Heart right ventricle (tissue), 16 donors: Measurements from ENCODE around the gene IFNAR1. TPM values are rescaled to one million over a fixed set of nuclear protein-coding genes. Genes with fewer than 3 reads are reported as not detected.
A peak's percentile ranks its signal among the peaks of the same experiment; 100 is the strongest.

Experiments
- ATAC-seq, 8 donors: fragments of 200-7000 bp; cut with Tn5 transposase; one replicate each; pipeline ENCODE4 v1.9.1; 2020; ENCODE audit warnings: mild to moderate bottlenecking in 8 of 8, moderate library complexity in 8 of 8, moderate number of reproducible peaks in 1 of 8
- DNase-seq, 2 donors: peaks; one replicate each; pipeline ENCODE4 v3.0.0-alpha.2; 2020
- H3K27ac ChIP-seq, 10 donors: fragments of 200-600 bp; sonication (generic) in 2 of 10; one replicate each; pipeline versions ENCODE4 v1.5.0 to v1.8.0; 2020 to 2022; ENCODE audit warnings: mild to moderate bottlenecking in 3 of 10
- H3K27me3 ChIP-seq, 7 donors: fragments of 200-600 bp; one replicate each; pipeline ENCODE4 v1.8.0; 2021 to 2022; ENCODE audit warnings: mild to moderate bottlenecking in 2 of 7
- H3K36me3 ChIP-seq, 9 donors: fragments of 200-600 bp; sonication (generic) in 1 of 9; one replicate each; pipeline versions ENCODE4 v1.5.0 to v1.8.0; 2020 to 2022; ENCODE audit warnings: mild to moderate bottlenecking in 2 of 9
- H3K4me1 ChIP-seq, 9 donors: fragments of 200-600 bp; sonication (generic) in 1 of 9; one replicate each; pipeline versions ENCODE4 v1.5.0 to v1.8.0; 2020 to 2022; ENCODE audit warnings: mild to moderate bottlenecking in 4 of 9
- H3K4me3 ChIP-seq, 10 donors: fragments of 200-600 bp; sonication (generic) in 2 of 10; one replicate each; pipeline versions ENCODE4 v1.5.0 to v1.8.0; 2020 to 2022; ENCODE audit warnings: mild to moderate bottlenecking in 7 of 10, moderate library complexity in 2 of 10
- H3K9me3 ChIP-seq, 11 donors: fragments of 200-600 bp in 10 of 11; sonication (generic) in 2 of 11; one replicate each; pipeline versions ENCODE4 v1.5.0 to v1.8.0; 2013 to 2022; ENCODE audit warnings: mild to moderate bottlenecking in 2 of 11, control low read depth in 1 of 11, moderate library complexity in 1 of 11
- CTCF ChIP-seq, 9 donors: fragments of 200-600 bp; sonication (generic) in 2 of 9; IDR thresholded peaks; one replicate each; pipeline versions ENCODE4 v1.5.0 to v1.8.0; 2021 to 2022; ENCODE audit warnings: antibody characterized with exemption in 9 of 9, mild to moderate bottlenecking in 5 of 9, moderate library complexity in 1 of 9
- WGBS, 2 donors: extraction: QIAGEN DNeasy Blood & Tissue Kit; methylation state at CpG; one replicate each; pipeline ENCODE4 v1.1.7; 2013; ENCODE audit warnings: inconsistent platforms in 1 of 2; 5-methylcytosine and 5-hydroxymethylcytosine counted together
- intact Hi-C, 10 donors: fragments of 100-400 bp; cut with DNase I; formaldehyde crosslinking; loops; one replicate each; pipeline versions ENCODE4 v1.11.1 to v1.14.2; 2022
- polyA plus RNA-seq, 2 donors: library from polyadenylated mRNA; stranded (reverse); fragments of 200-250 nt; gene quantifications; one replicate each; pipeline ENCODE4 v1.2.3, GENCODE V29; 2013
- total RNA-seq, 10 donors: library from RNA; stranded (reverse); fragmentation: NEBNext Ultra II Directional in 3 of 10; extraction: Animal tissue kit (Norgen Biotek cat#: 25700) in 3 of 10; gene quantifications; one replicate each; pipeline versions ENCODE4 v1.2.1 to v1.2.4, GENCODE V29; 2021 to 2023
- donor health status: Arrhythmogenic right ventricular cardiomyopathy.
- donor health status: ischemic (EF 13 %, LVEDD 7.1; RV severe dilation, severe dysfunction).
- donor health status: healthy with polysubstance abuse.
- donor health status: DM: no; HTN: yes; CAD: no.
- donor health status: DM: no; HTN: no; CAD: no.
- donor health status: ischemic (EF 25% LVEDD 6.9; RV normal size, moderate dysfunction).
- donor health status: ischemic (EF 25% LVEDD 5.7; RV mildly dilated, moderate dysfunction).
- donor health status: healthy.
- donor health status: DM: yes; HTN: yes; CAD: no.
- donor health status: Ischemic cardiomyopathy.
- donor health status: ischemic (EF 35%, LVEDD 5.7; RV mildly dilated, moderate dysfunction).
- donor health status: nonischemic (EF 11% LVEDD 7.7; RV severe dilation, severe dysfunction).
- donor health status: DM: yes; HTN: yes; CAD: no.
- donor health status: PGD.
- donor health status: ischemic (EF 29% LVEDD 5.4; RV normal size, mild dysfunction).
- donor health status: nonischemic (EF 23%, LVEDD 6.1; RV moderate dilation, normal function).

IFNAR1 gene
- total and polyA plus RNA-seq, 12 donors, result 7.4 to 38.5 (median 23.0) TPM

GRCh38 chr21:33364830-33365229, 40.1 kb downstream of the IFNAR1 start:
- Histone ChIP-seq H3K27me3 (no peaks in the 10 kb centered on the region), H3K27ac (peak overlapping the region in 1 of 10 donors; percentile 89), H3K9me3 (peaks cover 0 to 26% (median 13%) of the 10 kb centered on the region in 11 donors), H3K4me1 (peaks cover 0 to 53% (median 23%) of the 10 kb centered on the region in 9 donors), H3K4me3 (no peak overlapping the region), H3K36me3 (no peaks in the 10 kb centered on the region)
- no peak for TF ChIP-seq CTCF (IDR thresholded peaks at IDR 0.05)
- DNase-seq, result no peak
- ATAC-seq, result no peak
- WGBS, 2 donors, result 95 to 98% methylated on average over 5 of the region's 5 CpGs
- intact Hi-C loops, result loop anchor here in 5 of 10 donors (5.0 to 10.0 kb wide), 4 partner anchors 38 to 82 kb away; no protein-coding TSS in a partner anchor

GRCh38 chr21:33367309-33367973, 42.7 kb downstream of the IFNAR1 start:
- intact Hi-C loops, result loop anchor here in 2 of 10 donors (10.0 kb wide), 1 partner anchor 77 kb away; no protein-coding TSS in a partner anchor
- ATAC-seq (no peak), DNase-seq (no peak)
- H3K4me3 ChIP-seq, result no peak overlapping the region
- peaks cover 0 to 34% (median 1%) of the 10 kb centered on the region in 9 donors for H3K4me1 ChIP-seq
- no peak for TF ChIP-seq CTCF (IDR thresholded peaks at IDR 0.05)
- H3K27ac ChIP-seq, result no peak overlapping the region
- peaks cover 0 to 31% (median 13%) of the 10 kb centered on the region in 11 donors for H3K9me3 ChIP-seq
- no peaks in the 10 kb centered on the region for H3K27me3 ChIP-seq
- H3K36me3 ChIP-seq, result no peaks in the 10 kb centered on the region
- WGBS, 2 donors, result 87 to 89% methylated on average over 7 of the region's 7 CpGs

DNA sequence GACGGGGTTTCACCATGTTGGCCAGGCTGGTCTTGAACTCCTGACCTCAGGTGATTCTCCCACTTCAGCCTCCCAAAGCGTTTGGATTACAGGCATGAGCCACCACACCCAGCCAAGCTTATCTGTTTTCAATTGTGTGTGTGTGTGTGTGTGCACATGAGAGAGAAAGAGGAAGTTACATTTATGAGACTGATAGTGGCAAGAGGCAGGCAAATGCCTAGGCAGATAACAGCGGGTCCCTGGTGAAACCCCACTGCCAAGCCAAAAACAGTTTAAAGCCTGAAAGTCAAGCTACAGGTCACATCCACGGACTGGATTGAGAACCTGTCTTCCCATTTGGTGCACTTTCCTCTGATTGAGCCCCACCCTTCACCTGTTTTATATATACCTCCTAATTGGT, 43.4 kb downstream of the IFNAR1 start:
- WGBS, 2 donors, result 85 to 86% methylated on average over 4 of the region's 4 CpGs
- Histone ChIP-seq H3K4me1 (peaks cover 0 to 30% (median 0%) of the 10 kb centered on the region in 9 donors), H3K36me3 (no peaks in the 10 kb centered on the region), H3K9me3 (peaks cover 0 to 31% (median 13%) of the 10 kb centered on the region in 11 donors), H3K27me3 (no peaks in the 10 kb centered on the region), H3K4me3 (no peak overlapping the region), H3K27ac (no peak overlapping the region)
- intact Hi-C loops, result loop anchor here in 2 of 10 donors (10.0 kb wide), 1 partner anchor 77 kb away; no protein-coding TSS in a partner anchor
- ATAC-seq, result no peak
- TF ChIP-seq CTCF (IDR thresholded peaks at IDR 0.05), result no peak
- DNase-seq, result no peak

GRCh38 chr21:33368576-33368975, 43.8 kb downstream of the IFNAR1 start:
- Histone ChIP-seq H3K36me3 (no peaks in the 10 kb centered on the region), H3K4me1 (peaks cover 0 to 33% (median 0%) of the 10 kb centered on the region in 9 donors), H3K27me3 (no peaks in the 10 kb centered on the region), H3K9me3 (peaks cover 0 to 31% (median 13%) of the 10 kb centered on the region in 11 donors), H3K27ac (no peak overlapping the region), H3K4me3 (no peak overlapping the region)
- intact Hi-C loops, result loop anchor here in 2 of 10 donors (10.0 kb wide), 1 partner anchor 76 kb away; no protein-coding TSS in a partner anchor
- no peak for DNase-seq
- 89 to 91% methylated on average over 3 of the region's 3 CpGs for WGBS, 2 donors
- no peak for TF ChIP-seq CTCF (IDR thresholded peaks at IDR 0.05)
- no peak for ATAC-seq
